HG02973 (cell line): Measurements from ENCODE around the gene RAX2.
A peak's percentile ranks its signal among the peaks of the same experiment; 100 is the strongest.
"Not testable (repeated sequence)": the region's sequence is repeated elsewhere in the genome, so short reads cannot be mapped to it uniquely, and the experiment has no call there.

Experiments used
- ATAC-seq: cut with Tn5 transposase; IDR thresholded peaks from one replicate; pipeline ENCODE4 v1.9.1; 2021; ENCODE audit warnings: moderate library complexity; ENCODE audit not compliant: unreplicated experiment

Gene RAX2

GRCh38 chr19:3761382-3762129, 10.5 kb downstream of the RAX2 start, which contains the start of gene APBA3:
APBA3 (minus strand) TSS chr19:3761692; CDS start chr19:3760264, 1,428 bp downstream.
- ATAC-seq: peak; percentile 48

DNA sequence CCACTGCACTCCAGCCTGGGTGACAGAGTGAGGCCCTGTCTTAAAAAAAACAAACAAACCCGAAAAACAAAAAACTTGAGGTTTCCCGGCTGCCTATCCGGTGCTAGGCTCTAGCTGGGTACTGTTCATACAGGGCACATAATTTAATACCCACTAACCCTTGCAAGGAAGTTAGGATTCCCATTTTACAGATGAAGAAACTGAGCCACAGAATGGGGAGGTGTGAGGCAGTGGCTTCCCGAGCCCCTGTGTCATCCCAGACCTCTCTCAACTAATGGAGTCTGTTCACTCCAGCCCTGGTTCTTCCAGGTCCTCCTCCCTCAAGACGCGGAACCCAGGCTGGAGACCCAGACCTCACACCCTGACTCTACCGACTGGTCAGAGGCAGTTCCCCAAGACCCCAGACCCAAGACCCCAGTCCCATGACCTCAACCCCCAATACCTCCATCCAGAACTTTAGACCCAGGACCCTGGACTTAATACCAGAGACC, 11.1 kb downstream of the RAX2 start:
- no peak for ATAC-seq

- no peak for ATAC-seq
Measured at GRCh38 chr19:3759482-3760254, 12.4 kb downstream of the RAX2 start.

DNA sequence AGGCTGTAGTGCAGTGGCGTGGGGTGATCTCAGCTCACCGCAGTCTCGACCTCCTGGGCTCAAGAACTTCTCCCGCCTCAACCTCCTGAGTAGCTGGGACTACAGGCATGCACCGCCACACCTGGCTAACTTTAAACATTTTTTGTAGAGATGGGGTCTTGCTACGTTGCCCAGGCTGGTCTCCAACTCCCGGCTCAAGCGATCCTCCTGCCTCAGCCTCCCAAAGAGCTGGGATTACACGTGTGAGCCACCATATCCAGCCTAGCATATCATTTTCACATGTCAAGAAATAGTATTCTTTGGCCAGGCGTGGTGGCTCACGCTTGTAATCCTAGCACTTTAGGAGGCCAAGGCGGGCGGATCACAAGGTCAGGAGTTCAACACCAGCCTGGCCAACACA, 13.7 kb downstream of the RAX2 start:
- not testable (repeated sequence) for ATAC-seq

DNA sequence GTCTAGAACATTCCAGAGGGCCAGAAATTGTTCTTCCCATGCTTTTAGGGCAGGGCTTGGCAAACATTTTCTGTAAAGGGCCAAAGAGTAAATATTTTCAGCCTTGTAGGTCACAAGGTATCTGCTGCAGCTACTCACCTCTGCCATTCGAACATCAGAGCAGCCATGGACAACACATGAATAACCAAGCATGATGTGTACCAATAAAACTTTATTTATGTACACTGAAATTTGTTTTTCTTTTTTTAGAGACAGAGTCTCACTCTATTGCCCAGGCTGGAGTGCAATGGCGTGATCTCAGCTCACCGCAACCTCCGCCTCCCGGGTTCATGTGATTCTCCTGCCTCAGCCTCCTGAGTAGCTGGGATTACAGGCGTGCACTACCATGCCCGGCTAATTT, 14.3 kb downstream of the RAX2 start:
- ATAC-seq: not testable (repeated sequence)

DNA sequence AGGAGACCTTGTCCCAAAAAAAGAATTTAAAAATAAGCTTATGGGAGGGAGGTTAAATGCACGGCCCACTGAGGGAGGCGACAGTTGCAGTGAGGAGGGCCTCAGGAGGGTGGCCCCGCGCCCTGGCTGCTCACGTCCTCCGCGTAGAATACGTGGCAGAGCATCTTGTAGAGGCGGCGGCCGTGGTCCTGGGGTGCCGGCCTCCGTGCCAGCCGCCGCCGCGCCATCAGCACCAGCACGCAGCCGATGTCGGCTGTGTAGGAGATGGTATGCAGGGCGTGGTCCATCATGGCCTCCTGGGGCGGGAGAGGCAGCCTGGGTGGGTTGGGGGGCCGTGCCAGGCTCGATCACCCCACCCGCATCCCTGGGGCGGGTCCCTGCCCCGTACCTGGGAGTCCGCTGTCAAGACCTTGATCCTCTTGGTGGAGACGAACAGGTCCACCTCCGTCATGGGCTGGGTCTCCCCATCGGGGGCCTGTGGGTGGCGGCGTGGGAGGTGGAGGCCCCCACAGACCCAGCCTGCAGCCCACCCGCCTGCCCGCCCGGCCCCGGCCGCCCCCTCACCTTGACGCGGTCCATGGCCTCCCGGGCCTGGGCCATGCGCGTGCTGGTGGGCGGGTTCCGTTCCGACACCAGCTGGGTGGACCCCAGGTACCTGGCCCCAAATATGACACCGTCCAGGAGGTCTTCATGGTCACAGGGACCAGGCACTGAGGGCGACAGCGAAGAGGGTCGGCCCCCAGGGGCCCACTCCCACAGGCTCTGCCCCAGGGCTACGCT, 18.2 kb downstream of the RAX2 start:
- ATAC-seq: no peak

DNA sequence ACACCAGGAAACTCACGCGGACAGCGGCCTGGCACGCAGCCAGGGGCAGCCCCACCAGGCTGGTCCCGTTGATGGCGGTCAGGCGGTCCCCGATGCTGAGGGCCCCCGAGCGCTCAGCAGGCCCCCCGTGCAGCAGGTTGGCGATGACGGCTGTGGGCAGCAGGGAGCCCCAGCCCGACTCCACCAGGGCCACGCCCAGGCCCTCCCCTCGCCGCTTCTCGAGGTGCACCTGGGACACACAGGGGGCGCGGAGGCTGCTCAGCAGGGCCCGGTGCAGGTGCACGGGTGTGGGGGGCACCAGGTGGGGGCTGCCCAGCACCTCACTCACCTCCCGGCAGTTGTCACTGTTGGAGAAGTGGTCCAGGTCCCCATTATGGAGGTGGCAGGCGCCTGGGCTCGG, 19.5 kb downstream of the RAX2 start:
- no peak for ATAC-seq

GRCh38 chr19:3751236-3751635, 20.8 kb downstream of the RAX2 start:
- no peak for ATAC-seq

GRCh38 chr19:3750211-3750610, 21.8 kb downstream of the RAX2 start:
- ATAC-seq: no peak

DNA sequence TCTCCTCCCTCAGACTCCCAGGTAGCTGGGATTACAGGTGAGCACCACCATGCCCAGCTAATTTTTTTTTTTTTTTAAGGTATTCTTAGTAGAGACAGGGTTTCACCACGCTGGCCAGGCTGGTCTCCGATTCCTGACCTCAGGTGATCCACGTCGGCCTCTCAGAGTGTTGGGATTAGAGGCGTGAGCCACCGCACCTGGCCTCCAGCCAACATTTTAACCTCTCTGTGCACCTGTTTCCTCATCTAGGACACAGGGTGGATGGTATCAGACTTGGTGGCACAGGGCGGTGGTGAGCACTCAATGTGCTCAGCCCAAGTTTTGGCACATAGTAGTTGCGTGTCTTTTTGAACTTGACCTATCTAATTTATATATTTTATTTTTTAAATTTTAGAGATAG, 23.1 kb downstream of the RAX2 start:
- no peak for ATAC-seq

- no peak for ATAC-seq
Measured at GRCh38 chr19:3746371-3747056, 25.5 kb downstream of the RAX2 start.

GRCh38 chr19:3745363-3746045, 26.5 kb downstream of the RAX2 start:
- ATAC-seq: no peak

- no peak for ATAC-seq
Measured at GRCh38 chr19:3743486-3743885, 28.5 kb downstream of the RAX2 start.

GRCh38 chr19:3740431-3740830, 31.6 kb downstream of the RAX2 start:
- ATAC-seq: no peak

DNA sequence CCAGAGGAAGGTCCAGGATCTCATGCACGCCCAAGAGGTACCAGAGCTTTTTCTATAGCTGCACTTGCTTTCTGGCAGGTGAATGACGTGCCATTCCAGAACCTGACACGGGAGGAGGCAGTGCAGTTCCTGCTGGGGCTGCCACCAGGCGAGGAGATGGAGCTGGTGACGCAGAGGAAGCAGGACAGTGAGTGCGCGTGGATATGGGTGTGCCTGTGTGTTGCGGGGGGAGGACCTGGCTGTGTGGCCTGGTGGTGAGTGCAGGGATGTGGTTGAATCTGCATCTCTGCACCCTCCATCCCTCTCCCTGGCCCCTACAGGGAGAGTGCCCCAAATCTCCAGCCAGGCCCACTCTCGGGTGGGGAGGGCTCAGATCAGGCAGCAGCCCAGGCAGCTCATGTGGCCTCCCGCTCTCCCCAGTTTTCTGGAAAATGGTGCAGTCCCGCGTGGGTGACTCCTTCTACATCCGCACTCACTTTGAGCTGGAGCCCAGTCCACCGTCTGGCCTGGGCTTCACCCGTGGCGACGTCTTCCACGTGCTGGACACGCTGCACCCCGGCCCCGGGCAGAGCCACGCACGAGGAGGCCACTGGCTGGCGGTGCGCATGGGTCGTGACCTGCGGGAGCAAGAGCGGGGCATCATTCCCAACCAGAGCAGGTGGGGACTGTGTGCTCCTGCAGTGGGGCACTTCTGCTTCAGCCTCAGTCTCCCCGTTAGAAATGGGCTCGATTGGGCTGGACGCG, 33.4 kb downstream of the RAX2 start:
- ATAC-seq: no peak

GRCh38 chr19:3737487-3738205, 34.4 kb downstream of the RAX2 start:
- no peak for ATAC-seq

- no peak for ATAC-seq
Measured at GRCh38 chr19:3736106-3736724, 35.8 kb downstream of the RAX2 start.

- no peak for ATAC-seq
Measured at GRCh38 chr19:3734310-3734600, 37.8 kb downstream of the RAX2 start.
